ENCODE data around the gene FAM98C.

The FAM98C gene

GRCh38 chr19:38378866-38379265 is 24.0 kb upstream of the FAM98C start:
- DNase-seq = no peak

- DNase-seq = no peak
These were observed 21.8 kb upstream of the FAM98C start for GRCh38 chr19:38381138-38381537.

GRCh38 chr19:38383184-38383583 is 19.7 kb upstream of the FAM98C start:
- no peak for DNase-seq

GRCh38 chr19:38383743-38384142 is 19.1 kb upstream of the FAM98C start:
- DNase-seq = no peak

- no peak for DNase-seq
These were observed 18.5 kb upstream of the FAM98C start for GRCh38 chr19:38384209-38385027.

GRCh38 chr19:38385057-38385803 is 17.7 kb upstream of the FAM98C start:
- DNase-seq = no peak

GRCh38 chr19:38385804-38386257 is 17.1 kb upstream of the FAM98C start:
- DNase-seq = no peak

- DNase-seq = no peak
These were observed 16.5 kb upstream of the FAM98C start for GRCh38 chr19:38386300-38386970.

- no peak for DNase-seq
These were observed 15.8 kb upstream of the FAM98C start for GRCh38 chr19:38386971-38387549.

- DNase-seq = peak; percentile 77
These were observed 15.1 kb upstream of the FAM98C start, which contains the start of gene GGN for GRCh38 chr19:38387550-38388348. Gene GGN (minus strand): TSS chr19:38388034. CDS start chr19:38387261, 773 bp downstream.

- peak; percentile 53 for DNase-seq
These were observed 14.4 kb upstream of the FAM98C start, which contains the start of gene SPRED3 for GRCh38 chr19:38388349-38389100. Gene SPRED3 (plus strand): TSS chr19:38388697. CDS start chr19:38390303, 1,606 bp downstream.

- DNase-seq = no peak
These were observed 13.6 kb upstream of the FAM98C start for GRCh38 chr19:38389101-38389925.

GRCh38 chr19:38389957-38390924 is 12.7 kb upstream of the FAM98C start:
- no peak for DNase-seq

GRCh38 chr19:38391911-38392464 is 10.9 kb upstream of the FAM98C start:
- no peak for DNase-seq

- DNase-seq = no peak
These were observed 10.1 kb upstream of the FAM98C start for GRCh38 chr19:38392707-38393308.

- DNase-seq = no peak
These were observed 8.4 kb upstream of the FAM98C start for GRCh38 chr19:38394488-38394887.

GRCh38 chr19:38395381-38396114 is 7.3 kb upstream of the FAM98C start:
- no peak for DNase-seq

GRCh38 chr19:38399081-38399480 is 3.8 kb upstream of the FAM98C start:
- no peak for DNase-seq

Measured in NCI-H774 (cell line).